ENCODE results near the gene CD226. TPM values are rescaled to one million over a fixed set of nuclear protein-coding genes. Genes with fewer than 3 reads are reported as not detected.
"Not testable (repeated sequence)": the region's sequence is repeated elsewhere in the genome, so short reads cannot be mapped to it uniquely, and the experiment has no call there.

The CD226 gene
- total and polyA plus RNA-seq, 12 donors, result 0.13 to 3.9 (median 1.7) TPM; not detected in 1

GRCh38 chr18:69941183-69941582 is 6.5 kb downstream of the CD226 start:
- no peaks in the 10 kb centered on the region for H3K27me3 ChIP-seq
- WGBS, 4 donors, result 82 to 100% (median 98%) methylated on average over 1 of the region's 1 CpG; no CpG with 5 or more reads in 1 of the 4 donors
- DNase-seq, result no peak
- no peak overlapping the region for H3K27ac ChIP-seq
- TF ChIP-seq POLR2A (IDR thresholded peaks at IDR 0.05) (no peak), CTCF (IDR thresholded peaks at IDR 0.05) (no peak)
- no peaks in the 10 kb centered on the region for H3K9me3 ChIP-seq (replicated peaks in 1 of 3)
- peaks cover 0 to 5% of the 10 kb centered on the region in 2 donors for H3K4me1 ChIP-seq (replicated peaks in 1 of 2)
- intact Hi-C loops (cut with DNase I), result no loop called here
- no peaks in the 10 kb centered on the region for H3K36me3 ChIP-seq (replicated peaks in 1 of 2)
- H3K4me3 ChIP-seq, result no peak overlapping the region

- H3K27ac ChIP-seq; H3K27me3 ChIP-seq; H3K9me3 ChIP-seq (replicated peaks in 1 of 3); intact Hi-C loops (cut with DNase I); DNase-seq; H3K36me3 ChIP-seq (replicated peaks in 1 of 2); H3K4me3 ChIP-seq: not testable (repeated sequence)
- 88 to 93% (median 90%) methylated on average over 3 to 4 of the region's 4 CpGs for WGBS, 4 donors
- peaks cover 0 to 11% of the 10 kb centered on the region in 2 donors for H3K4me1 ChIP-seq (replicated peaks in 1 of 2)
Measured at GRCh38 chr18:69939812-69940211, 7.9 kb downstream of the CD226 start.

GRCh38 chr18:69936191-69936558 is 11.5 kb downstream of the CD226 start:
- H3K27me3 ChIP-seq, result no peaks in the 10 kb centered on the region
- peak; percentile 44 to 76 (median 56) for DNase-seq
- H3K9me3 ChIP-seq (replicated peaks in 1 of 3), result no peaks in the 10 kb centered on the region
- H3K4me1 ChIP-seq (replicated peaks in 1 of 2), result peaks cover 0 to 11% of the 10 kb centered on the region in 2 donors
- peak overlapping the region in 1 of 4 donors; percentile 18 for H3K4me3 ChIP-seq
- intact Hi-C loops (cut with DNase I), result no loop called here
- WGBS, 4 donors, result 18 to 25% (median 19%) methylated on average over 4 of the region's 4 CpGs
- no peak overlapping the region for H3K27ac ChIP-seq
- TF ChIP-seq CTCF (IDR thresholded peaks at IDR 0.05) (no peak), POLR2A (IDR thresholded peaks at IDR 0.05) (no peak)
- H3K36me3 ChIP-seq (replicated peaks in 1 of 2), result no peaks in the 10 kb centered on the region

- Histone ChIP-seq H3K4me3 (peak overlapping the region in 1 of 4 donors; percentile 18), H3K27ac (no peak overlapping the region), H3K27me3 (no peaks in the 10 kb centered on the region), H3K4me1 (replicated peaks in 1 of 2) (peaks cover 0 to 11% of the 10 kb centered on the region in 2 donors), H3K36me3 (replicated peaks in 1 of 2) (no peaks in the 10 kb centered on the region), H3K9me3 (replicated peaks in 1 of 3) (no peaks in the 10 kb centered on the region)
- intact Hi-C loops (cut with DNase I), result no loop called here
- TF ChIP-seq POLR2A (IDR thresholded peaks at IDR 0.05), result no peak
- TF ChIP-seq CTCF (IDR thresholded peaks at IDR 0.05), result no peak
- 88 to 93% (median 89%) methylated on average over 12 of the region's 12 CpGs for WGBS, 4 donors
- DNase-seq, result no peak
Measured at GRCh38 chr18:69935319-69936190, 12.1 kb downstream of the CD226 start.
